ENCODE measurements around the gene KCTD5.

GRCh38 chr16:2692251-2692947 is 10.1 kb downstream of the KCTD5 start:
- TF ChIP-seq CTCF (IDR thresholded peaks at IDR 0.05; ENCODE audit: insufficient read depth, low read depth, low read length) (no peak), EZH2 (IDR thresholded peaks at IDR 0.05; ENCODE audit: insufficient read depth, low read length) (no peak)
